H9 (cell line): ENCODE measurements around the gene IFT25. TPM values are rescaled to one million over a fixed set of nuclear protein-coding genes. Genes with fewer than 3 reads are reported as not detected.

Experiments used
- DNase-seq: peaks from one replicate; pipeline ENCODE4 v3.0.0-alpha.2; 2017
- H2AFZ ChIP-seq: one replicate; pipeline ENCODE4 v1.6.1; 2013; ENCODE audit warnings: mild to moderate bottlenecking, low read length, control low read depth, moderate library complexity
- H2AK5ac ChIP-seq: 2 replicates; pipeline ENCODE4 v1.6.1; 2013; ENCODE audit warnings: low read length, control low read depth, mixed read lengths; ENCODE audit not compliant: insufficient read length
- H2BK120ac ChIP-seq: one replicate; pipeline ENCODE4 v1.6.1; 2013; ENCODE audit warnings: low read depth, mild to moderate bottlenecking, low read length, control low read depth, inconsistent platforms; ENCODE audit not compliant: poor library complexity, severe bottlenecking
- H2BK12ac ChIP-seq: 2 replicates; pipeline ENCODE4 v1.6.1; 2013; ENCODE audit warnings: low read length, control low read depth, mixed read lengths, low read depth; ENCODE audit not compliant: insufficient read length
- H2BK15ac ChIP-seq: 2 replicates; pipeline ENCODE4 v1.6.1; 2013; ENCODE audit warnings: low read depth, low read length, control low read depth
- H2BK20ac ChIP-seq: one replicate; pipeline ENCODE4 v1.6.1; 2013; ENCODE audit warnings: low read depth, mild to moderate bottlenecking, low read length, control low read depth, inconsistent platforms; ENCODE audit not compliant: poor library complexity, severe bottlenecking
- H2BK5ac ChIP-seq: 2 replicates; pipeline ENCODE4 v1.6.1; 2013; ENCODE audit warnings: low read length, control low read depth, mixed read lengths; ENCODE audit not compliant: insufficient read length
- H3K14ac ChIP-seq: 2 replicates; pipeline ENCODE4 v1.6.1; 2013; ENCODE audit warnings: low read length, control low read depth; ENCODE audit not compliant: insufficient read depth
- H3K18ac ChIP-seq: 2 replicates; pipeline ENCODE4 v1.6.1; 2013; ENCODE audit warnings: low read depth, mild to moderate bottlenecking, mixed read lengths, low read length, control low read depth; ENCODE audit not compliant: insufficient read length
- H3K23ac ChIP-seq: 2 replicates; pipeline ENCODE4 v1.6.1; 2013; ENCODE audit warnings: low read length, control low read depth, mixed read lengths, low read depth; ENCODE audit not compliant: insufficient read length
- H3K23me2 ChIP-seq: 2 replicates; pipeline ENCODE4 v1.6.1; 2013; ENCODE audit warnings: low read depth, mild to moderate bottlenecking, mixed read lengths, low read length, control low read depth; ENCODE audit not compliant: insufficient read length, poor library complexity, severe bottlenecking
- H3K27ac ChIP-seq: 2 replicates; pipeline ENCODE4 v1.5.1; 2013; ENCODE audit warnings: low read length, control low read depth, mixed read lengths, low read depth; ENCODE audit not compliant: insufficient read length
- H3K27me3 ChIP-seq: 2 replicates; pipeline ENCODE4 v1.6.1; 2013; ENCODE audit warnings: low read length, control low read depth, inconsistent platforms; ENCODE audit not compliant: insufficient read depth
- H3K4ac ChIP-seq: 2 replicates; pipeline ENCODE4 v1.6.1; 2013; ENCODE audit warnings: low read depth, mild to moderate bottlenecking, control low read depth, inconsistent platforms, low read length, moderate library complexity
- H3K4me1 ChIP-seq: 2 replicates; pipeline ENCODE4 v1.6.1; 2013; ENCODE audit warnings: low read length, control low read depth, inconsistent platforms; ENCODE audit not compliant: insufficient read depth
- H3K4me2 ChIP-seq: 2 replicates; pipeline ENCODE4 v1.6.1; 2013; ENCODE audit warnings: low read length, control low read depth, mixed read lengths; ENCODE audit not compliant: insufficient read length, insufficient read depth
- H3K56ac ChIP-seq: 2 replicates; pipeline ENCODE4 v1.6.1; 2013; ENCODE audit warnings: low read depth, mild to moderate bottlenecking, mixed read lengths, low read length, control low read depth; ENCODE audit not compliant: insufficient read length
- H3K79me1 ChIP-seq: 2 replicates; pipeline ENCODE4 v1.6.1; 2013; ENCODE audit warnings: low read depth, mild to moderate bottlenecking, moderate library complexity, low read length, control low read depth, inconsistent platforms; ENCODE audit not compliant: insufficient read depth, poor library complexity, severe bottlenecking
- H3K79me2 ChIP-seq: 2 replicates; pipeline ENCODE4 v1.6.1; 2013; ENCODE audit warnings: low read length, control low read depth, inconsistent platforms; ENCODE audit not compliant: insufficient read depth
- H3K9ac ChIP-seq: 2 replicates; pipeline ENCODE4 v1.6.1; 2013; ENCODE audit warnings: low read length, control low read depth, mixed read lengths; ENCODE audit not compliant: insufficient read length; ENCODE audit errors: extremely low read depth
- H3K9me3 ChIP-seq: one replicate; pipeline ENCODE4 v1.6.1; 2013; ENCODE audit warnings: low read depth, low read length, inconsistent platforms; ENCODE audit not compliant: control insufficient read depth
- H3T11ph ChIP-seq: one replicate; pipeline ENCODE4 v1.6.1; 2013; ENCODE audit warnings: mild to moderate bottlenecking, low read length, control low read depth, inconsistent platforms
- H4K20me1 ChIP-seq: one replicate; pipeline ENCODE4 v1.6.1; 2013; ENCODE audit not compliant: control insufficient read depth, insufficient read length, insufficient read depth
- H4K5ac ChIP-seq: 2 replicates; pipeline ENCODE4 v1.6.1; 2013; ENCODE audit warnings: low read depth, mild to moderate bottlenecking, mixed read lengths, low read length, control low read depth; ENCODE audit not compliant: insufficient read length
- H4K8ac ChIP-seq: replicated peaks from 2 replicates; pipeline ENCODE4 v1.6.1; 2013; ENCODE audit warnings: low read length, control low read depth, mixed read lengths, low read depth; ENCODE audit not compliant: insufficient read length
- H4K91ac ChIP-seq: 2 replicates; pipeline ENCODE4 v1.6.1; 2013; ENCODE audit warnings: low read depth, mild to moderate bottlenecking, moderate library complexity, mixed read lengths, low read length, control low read depth; ENCODE audit not compliant: insufficient read length
- H3K27ac Mint-ChIP-seq, 3 experiments: 2 replicates in 2 of 3; 3 replicates in 1 of 3; pipeline ENCODE4 v1.8.0; 2020 to 2021; ENCODE audit warnings: mixed read lengths in 3 of 3, mild to moderate bottlenecking in 1 of 3, moderate library complexity in 1 of 3
- H3K27me3 Mint-ChIP-seq: 2 replicates; pipeline ENCODE4 v1.8.0; 2021; ENCODE audit warnings: low read depth, mild to moderate bottlenecking, moderate library complexity, mixed read lengths
- H3K36me3 Mint-ChIP-seq, 3 experiments: 2 replicates in 2 of 3; 3 replicates in 1 of 3; pipeline ENCODE4 v1.8.0; 2020 to 2021; ENCODE audit warnings: low read depth in 3 of 3, mixed read lengths in 3 of 3; ENCODE audit not compliant: insufficient read depth in 1 of 3
- H3K4me1 Mint-ChIP-seq, 2 experiments: 2 replicates each; pipeline ENCODE4 v1.8.0; 2020; ENCODE audit warnings: mixed read lengths in 2 of 2
- H3K4me3 Mint-ChIP-seq, 2 experiments: 2 replicates in 1 of 2; 3 replicates in 1 of 2; pipeline ENCODE4 v1.8.0; 2020 to 2021; ENCODE audit warnings: mild to moderate bottlenecking in 2 of 2, mixed read lengths in 2 of 2, moderate library complexity in 1 of 2
- H3K9me3 Mint-ChIP-seq, 2 experiments: 2 replicates in 1 of 2; 3 replicates in 1 of 2; pipeline ENCODE4 v1.8.0; 2020; ENCODE audit warnings: mild to moderate bottlenecking in 2 of 2, mixed read lengths in 2 of 2, moderate library complexity in 1 of 2
- WGBS: extraction: QIAGEN DNeasy Blood & Tissue Kit; methylation state at CpG from one replicate; pipeline ENCODE4 v1.1.7; 2013; ENCODE audit warnings: missing lambda C conversion rate, low lambda C conversion rate, mixed read lengths; ENCODE audit not compliant: insufficient read length; ENCODE audit errors: extremely low coverage; 5-methylcytosine and 5-hydroxymethylcytosine counted together
- total RNA-seq: library from RNA; stranded (reverse); gene quantifications from 2 replicates; pipeline ENCODE4 v1.2.1, GENCODE V29; 2021
- TF ChIP-seq, protein P1 (sequence below): fragments of 200-600 bp; sonication (generic); conservative IDR thresholded peaks from 3 replicates; pipeline ENCODE4 v1.8.0; 2021; ENCODE audit warnings: antibody characterized with exemption, mild to moderate bottlenecking

IFT25 gene
- total RNA-seq, 1 experiment from 2014 or later = 36.8 TPM

GRCh38 chr1:53891678-53892077 is 53.8 kb downstream of the IFT25 start:
- H3K18ac ChIP-seq = no peak overlapping the region
- H3K23me2 ChIP-seq = no peaks in the 10 kb centered on the region
- Mint-ChIP-seq H3K27ac (no peak overlapping the region), H3K27me3 (peaks cover 10% of the 10 kb centered on the region), H3K36me3 (peaks cover 0 to 13% (median 4%) of the 10 kb centered on the region in 3 experiments; a peak in 3 of 7 replicates), H3K4me1 (peaks cover 12 to 19% of the 10 kb centered on the region in 2 experiments), H3K4me3 (no peak overlapping the region), H3K9me3 (no peaks in the 10 kb centered on the region)
- H3K4me2 ChIP-seq = no peak overlapping the region
- no peak overlapping the region for H3K14ac ChIP-seq
- no peak for DNase-seq
- no peak overlapping the region for H2AFZ ChIP-seq
- H3K79me1 ChIP-seq = no peaks in the 10 kb centered on the region
- H4K8ac ChIP-seq = no peak overlapping the region
- no CpG with 5 or more reads among the region's 2 CpGs for WGBS
- TF ChIP-seq, protein P1, sequence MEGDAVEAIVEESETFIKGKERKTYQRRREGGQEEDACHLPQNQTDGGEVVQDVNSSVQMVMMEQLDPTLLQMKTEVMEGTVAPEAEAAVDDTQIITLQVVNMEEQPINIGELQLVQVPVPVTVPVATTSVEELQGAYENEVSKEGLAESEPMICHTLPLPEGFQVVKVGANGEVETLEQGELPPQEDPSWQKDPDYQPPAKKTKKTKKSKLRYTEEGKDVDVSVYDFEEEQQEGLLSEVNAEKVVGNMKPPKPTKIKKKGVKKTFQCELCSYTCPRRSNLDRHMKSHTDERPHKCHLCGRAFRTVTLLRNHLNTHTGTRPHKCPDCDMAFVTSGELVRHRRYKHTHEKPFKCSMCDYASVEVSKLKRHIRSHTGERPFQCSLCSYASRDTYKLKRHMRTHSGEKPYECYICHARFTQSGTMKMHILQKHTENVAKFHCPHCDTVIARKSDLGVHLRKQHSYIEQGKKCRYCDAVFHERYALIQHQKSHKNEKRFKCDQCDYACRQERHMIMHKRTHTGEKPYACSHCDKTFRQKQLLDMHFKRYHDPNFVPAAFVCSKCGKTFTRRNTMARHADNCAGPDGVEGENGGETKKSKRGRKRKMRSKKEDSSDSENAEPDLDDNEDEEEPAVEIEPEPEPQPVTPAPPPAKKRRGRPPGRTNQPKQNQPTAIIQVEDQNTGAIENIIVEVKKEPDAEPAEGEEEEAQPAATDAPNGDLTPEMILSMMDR = no peak
- H2BK5ac ChIP-seq = no peak overlapping the region
- H3K4ac ChIP-seq = no peak overlapping the region
- no peaks in the 10 kb centered on the region for H3K79me2 ChIP-seq
- H3K56ac ChIP-seq = no peak overlapping the region
- no peak overlapping the region for H4K91ac ChIP-seq
- no peak overlapping the region for H3K27ac ChIP-seq
- H3K27me3 ChIP-seq = no peaks in the 10 kb centered on the region
- H3K9me3 ChIP-seq = no peaks in the 10 kb centered on the region
- H2BK20ac ChIP-seq = no peak overlapping the region
- no peak overlapping the region for H3K23ac ChIP-seq
- no peak overlapping the region for H2BK12ac ChIP-seq
- no peak overlapping the region for H2BK15ac ChIP-seq
- no peak overlapping the region for H3T11ph ChIP-seq
- no peaks in the 10 kb centered on the region; the same call in 1 of the 2 replicates for H3K4me1 ChIP-seq
- H4K5ac ChIP-seq = no peak overlapping the region
- H2BK120ac ChIP-seq = no peak overlapping the region
- no peak overlapping the region for H3K9ac ChIP-seq
- H2AK5ac ChIP-seq = no peak overlapping the region
- no peaks in the 10 kb centered on the region for H4K20me1 ChIP-seq
